Liver (tissue), 9 donors: ENCODE measurements around the gene SLC8A3. TPM values are rescaled to one million over a fixed set of nuclear protein-coding genes. Genes with fewer than 3 reads are reported as not detected.

Experiments
- DNase-seq: peaks from one replicate; pipeline ENCODE4 v3.0.0-alpha.2; 2017; ENCODE audit warnings: low spot score
- H3K27ac ChIP-seq, 2 donors: one replicate each; pipeline ENCODE4 v1.7.0; 2013; ENCODE audit warnings: inconsistent platforms in 2 of 2, low read length in 2 of 2, control low read depth in 1 of 2, low read depth in 1 of 2, mild to moderate bottlenecking in 1 of 2
- H3K27me3 ChIP-seq, 4 donors: one replicate each; pipeline versions ENCODE4 v1.6.1 to v1.7.0; 2013; ENCODE audit warnings: low read length in 3 of 4, inconsistent platforms in 1 of 4, mild to moderate bottlenecking in 1 of 4, moderate library complexity in 1 of 4; ENCODE audit not compliant: control insufficient read depth in 4 of 4, insufficient read depth in 4 of 4
- H3K36me3 ChIP-seq, 4 donors: one replicate each; pipeline versions ENCODE4 v1.6.1 to v1.7.0; 2013; ENCODE audit warnings: low read length in 3 of 4, mild to moderate bottlenecking in 3 of 4, low read depth in 1 of 4, moderate library complexity in 1 of 4; ENCODE audit not compliant: control insufficient read depth in 4 of 4, insufficient read depth in 3 of 4
- H3K4me1 ChIP-seq, 4 donors: one replicate each; pipeline versions ENCODE4 v1.6.1 to v1.7.0; 2013; ENCODE audit warnings: low read length in 3 of 4, mild to moderate bottlenecking in 3 of 4, moderate library complexity in 1 of 4; ENCODE audit not compliant: control insufficient read depth in 4 of 4, insufficient read depth in 4 of 4
- H3K4me3 ChIP-seq, 3 donors: one replicate each; pipeline versions ENCODE4 v1.6.1 to v1.7.0; 2013; ENCODE audit warnings: low read length in 3 of 3, control low read depth in 1 of 3, low read depth in 1 of 3, mild to moderate bottlenecking in 1 of 3
- H3K9ac ChIP-seq, 2 donors: one replicate each; pipeline ENCODE4 v1.7.0; 2013; ENCODE audit warnings: low read length in 2 of 2, mild to moderate bottlenecking in 2 of 2, moderate library complexity in 2 of 2, control low read depth in 1 of 2, low read depth in 1 of 2
- H3K9me3 ChIP-seq, 4 donors: one replicate each; pipeline versions ENCODE4 v1.6.1 to v1.7.0; 2013; ENCODE audit warnings: low read length in 3 of 4; ENCODE audit not compliant: control insufficient read depth in 4 of 4
- ATF3 ChIP-seq: IDR thresholded peaks from 2 replicates; pipeline ENCODE4 v1.6.1; 2016; ENCODE audit warnings: antibody characterized with exemption
- CTCF ChIP-seq: fragments of 150-350 bp; IDR thresholded peaks from 2 replicates; pipeline ENCODE4 v1.5.1; 2017; ENCODE audit warnings: improper control_type of control experiment, low read depth, low read length; ENCODE audit not compliant: missing input control
- EGR1 ChIP-seq, 2 donors: IDR thresholded peaks; 2 replicates each; pipeline ENCODE4 v1.6.1; 2016 to 2018; ENCODE audit warnings: antibody characterized with exemption in 2 of 2, low read depth in 2 of 2
- FOXA1 ChIP-seq: IDR thresholded peaks from 2 replicates; pipeline ENCODE4 v1.6.1; 2016; ENCODE audit warnings: antibody characterized with exemption
- FOXA2 ChIP-seq: IDR thresholded peaks from 2 replicates; pipeline ENCODE4 v1.6.1; 2016; ENCODE audit warnings: antibody characterized with exemption
- GABPA ChIP-seq, 2 donors: IDR thresholded peaks in 1 of 2; conservative IDR thresholded peaks in 1 of 2; 2 replicates each; pipeline ENCODE4 v1.6.1; 2016; ENCODE audit warnings: antibody characterized with exemption in 2 of 2, mild to moderate bottlenecking in 1 of 2, moderate library complexity in 1 of 2
- HNF4A ChIP-seq, 2 donors: conservative IDR thresholded peaks; 2 replicates each; pipeline ENCODE4 v1.6.1; 2016; ENCODE audit warnings: antibody characterized with exemption in 2 of 2, mild to moderate bottlenecking in 2 of 2
- MAX ChIP-seq: IDR thresholded peaks from 2 replicates; pipeline ENCODE4 v1.6.1; 2016; ENCODE audit warnings: antibody characterized with exemption
- NR2F2 ChIP-seq: IDR thresholded peaks from 2 replicates; pipeline ENCODE4 v1.6.1; 2016; ENCODE audit warnings: antibody characterized with exemption
- RAD21 ChIP-seq, 2 donors: IDR thresholded peaks; 2 replicates each; pipeline ENCODE4 v1.6.1; 2016; ENCODE audit warnings: antibody characterized with exemption in 2 of 2, mild to moderate bottlenecking in 2 of 2
- REST ChIP-seq: IDR thresholded peaks from 2 replicates; pipeline ENCODE4 v1.6.1; 2016; ENCODE audit warnings: antibody characterized with exemption, mild to moderate bottlenecking
- SP1 ChIP-seq: IDR thresholded peaks from 2 replicates; pipeline ENCODE4 v1.6.1; 2018; ENCODE audit warnings: antibody characterized with exemption, mild to moderate bottlenecking
- TAF1 ChIP-seq: conservative IDR thresholded peaks from 2 replicates; pipeline ENCODE4 v1.6.1; 2016; ENCODE audit warnings: antibody characterized with exemption, mild to moderate bottlenecking
- YY1 ChIP-seq: IDR thresholded peaks from 2 replicates; pipeline ENCODE4 v1.6.1; 2016; ENCODE audit warnings: antibody characterized with exemption, mild to moderate bottlenecking
- ZBTB33 ChIP-seq: IDR thresholded peaks from 2 replicates; pipeline ENCODE4 v1.6.1; 2016; ENCODE audit warnings: antibody characterized with exemption
- WGBS: extraction: QIAGEN DNeasy Blood & Tissue Kit; methylation state at CpG from one replicate; pipeline ENCODE4 v1.1.7; 2013; 5-methylcytosine and 5-hydroxymethylcytosine counted together
- polyA plus RNA-seq, 2 donors: library from polyadenylated mRNA; stranded (reverse) in 1 of 2; unstranded in 1 of 2; fragments of 200-250 nt in 1 of 2; fragments of >200 nt in 1 of 2; fragmentation: Nextera tagmentation in 1 of 2; extraction: Ambion mirVana in 1 of 2; gene quantifications; one replicate each; pipeline versions ENCODE4 v1.2.1 to v1.2.3, GENCODE V29; 2013 to 2015
- total RNA-seq, 2 donors: library from RNA; depleted of rRNA; stranded (reverse); fragments of >200 nt; gene quantifications; one replicate each; pipeline ENCODE4 v1.2.3, GENCODE V29; 2014
- donor health status: healthy.
- donor health status: healthy.
- donor health status: healthy.
- donor health status: healthy.
- donor health status: healthy.

SLC8A3 gene
- total and polyA plus RNA-seq, 4 donors: 0.05 to 0.56 (median 0.10) TPM; not detected in 1

- TF ChIP-seq REST (no peak), SP1 (no peak), ATF3 (no peak), RAD21 (IDR thresholded peaks at IDR 0.05) (peak; percentile 82 to 83), NR2F2 (no peak)
Measured at GRCh38 chr14:70086685-70087379, 101.9 kb downstream of the SLC8A3 start (continued).

- no peak overlapping the region for H3K9ac ChIP-seq
- no peak overlapping the region for H3K4me3 ChIP-seq
- H3K27me3 ChIP-seq: no peaks in the 10 kb centered on the region
- TF ChIP-seq FOXA2: no peak
- TF ChIP-seq YY1: no peak
- no peak for TF ChIP-seq RAD21 (IDR thresholded peaks at IDR 0.05)
- no peak for TF ChIP-seq MAX
- TF ChIP-seq EGR1 (IDR thresholded peaks at IDR 0.05; ENCODE audit: low read depth in 2 of 2): no peak
- TF ChIP-seq ZBTB33: no peak
- TF ChIP-seq FOXA1: no peak
- TF ChIP-seq HNF4A (conservative IDR thresholded peaks at IDR 0.05): no peak
- no peak for TF ChIP-seq CTCF
- no peak for TF ChIP-seq TAF1
- TF ChIP-seq GABPA (IDR thresholded peaks at IDR 0.05 in 1 of 2, conservative IDR thresholded peaks at IDR 0.05 in 1 of 2): no peak
- TF ChIP-seq SP1: no peak
- DNase-seq: no peak
- 49% methylated on average over 2 of the region's 2 CpGs for WGBS
- no peaks in the 10 kb centered on the region for H3K4me1 ChIP-seq
- H3K27ac ChIP-seq: no peak overlapping the region
- no peaks in the 10 kb centered on the region for H3K9me3 ChIP-seq
- no peaks in the 10 kb centered on the region for H3K36me3 ChIP-seq
Measured at GRCh38 chr14:70084226-70084625, 104.5 kb downstream of the SLC8A3 start.
